Measurements from ENCODE around the gene SLC35B2.
A peak's percentile ranks its signal among the peaks of the same experiment; 100 is the strongest.

SLC35B2 gene

GRCh38 chr6:44268095-44268628 lies 10.8 kb upstream of the SLC35B2 start:
- H3K9me3 Mint-ChIP-seq: no peaks in the 10 kb centered on the region
- peaks cover 24% of the 10 kb centered on the region for H3K4me1 Mint-ChIP-seq
- no peaks in the 10 kb centered on the region for H3K36me3 Mint-ChIP-seq (ENCODE audit: low read depth)
- peak overlapping the region; percentile 53 to 69 (median 65) for H3K4me3 Mint-ChIP-seq
- H3K27ac Mint-ChIP-seq: no peak overlapping the region
- TF ChIP-seq CTCF (IDR thresholded peaks at IDR 0.05; ENCODE audit: unreplicated experiment in 3 of 3): peak; percentile 95 to 97 (median 96)
- peaks cover 50% of the 10 kb centered on the region for H3K27me3 Mint-ChIP-seq (ENCODE audit: low read depth)

- Mint-ChIP-seq H3K27ac (no peak overlapping the region), H3K4me3 (peak overlapping the region; percentile 26 to 85 (median 59)), H3K36me3 (ENCODE audit: low read depth) (no peaks in the 10 kb centered on the region), H3K4me1 (peaks cover 34% of the 10 kb centered on the region), H3K9me3 (no peaks in the 10 kb centered on the region), H3K27me3 (ENCODE audit: low read depth) (peaks cover 41% of the 10 kb centered on the region)
- no peak for TF ChIP-seq CTCF (IDR thresholded peaks at IDR 0.05; ENCODE audit: unreplicated experiment in 3 of 3)
Measured at GRCh38 chr6:44267252-44267651, 9.9 kb upstream of the SLC35B2 start.

GRCh38 chr6:44266347-44266746 lies 9.0 kb upstream of the SLC35B2 start:
- Mint-ChIP-seq H3K4me1 (peaks cover 34% of the 10 kb centered on the region), H3K4me3 (peak overlapping the region; percentile 77 to 97 (median 85)), H3K27me3 (ENCODE audit: low read depth) (peaks cover 34% of the 10 kb centered on the region), H3K27ac (peak overlapping the region in 1 of 3 experiments; percentile 30), H3K36me3 (ENCODE audit: low read depth) (no peaks in the 10 kb centered on the region), H3K9me3 (no peaks in the 10 kb centered on the region)
- TF ChIP-seq CTCF (IDR thresholded peaks at IDR 0.05; ENCODE audit: unreplicated experiment in 3 of 3): no peak

- H3K27ac Mint-ChIP-seq: peak overlapping the region in 2 of 3 experiments; percentile 53 to 80
- peaks cover 34% of the 10 kb centered on the region for H3K4me1 Mint-ChIP-seq
- H3K4me3 Mint-ChIP-seq: peak overlapping the region; percentile 85 to 97 (median 85)
- H3K9me3 Mint-ChIP-seq: no peaks in the 10 kb centered on the region
- H3K27me3 Mint-ChIP-seq (ENCODE audit: low read depth): peaks cover 29% of the 10 kb centered on the region
- H3K36me3 Mint-ChIP-seq (ENCODE audit: low read depth): peaks cover 5% of the 10 kb centered on the region
- no peak for TF ChIP-seq CTCF (IDR thresholded peaks at IDR 0.05; ENCODE audit: unreplicated experiment in 3 of 3)
Measured at GRCh38 chr6:44265722-44266233, 8.4 kb upstream of the SLC35B2 start.

GRCh38 chr6:44265007-44265721 lies 7.8 kb upstream of the SLC35B2 start, which contains the start of gene NFKBIE:
NFKBIE (minus strand) TSS chr6:44265551; CDS start chr6:44265346, 205 bp downstream.
- Mint-ChIP-seq H3K4me3 (peak within 1 kb of the TSS; percentile 85 to 97 (median 92)), H3K9me3 (no peaks in the 10 kb centered on the region), H3K4me1 (peaks cover 34% of the 10 kb centered on the region), H3K27ac (peak within 1 kb of the TSS; percentile 53 to 80 (median 80)), H3K36me3 (ENCODE audit: low read depth) (peaks cover 6% of the 10 kb centered on the region), H3K27me3 (ENCODE audit: low read depth) (peaks cover 29% of the 10 kb centered on the region)
- TF ChIP-seq CTCF (IDR thresholded peaks at IDR 0.05; ENCODE audit: unreplicated experiment in 3 of 3): peak; percentile 8 to 28 (median 13)

All from nephron (organoid).